NT2/D1 (cell line): ENCODE measurements around the gene ORAI2.

Experiments used
- SUZ12 ChIP-seq: IDR thresholded peaks from 2 replicates; pipeline ENCODE4 v1.6.1; 2011; ENCODE audit not compliant: insufficient read length, insufficient read depth; ENCODE audit errors: extremely low read depth
- YY1 ChIP-seq: IDR thresholded peaks from 2 replicates; pipeline ENCODE4 v1.6.1; 2011; ENCODE audit not compliant: insufficient read length, insufficient read depth
- ZNF274 ChIP-seq: IDR thresholded peaks from 2 replicates; pipeline ENCODE4 v1.6.1; 2011; ENCODE audit warnings: mild to moderate bottlenecking, low read depth, low read length

DNA sequence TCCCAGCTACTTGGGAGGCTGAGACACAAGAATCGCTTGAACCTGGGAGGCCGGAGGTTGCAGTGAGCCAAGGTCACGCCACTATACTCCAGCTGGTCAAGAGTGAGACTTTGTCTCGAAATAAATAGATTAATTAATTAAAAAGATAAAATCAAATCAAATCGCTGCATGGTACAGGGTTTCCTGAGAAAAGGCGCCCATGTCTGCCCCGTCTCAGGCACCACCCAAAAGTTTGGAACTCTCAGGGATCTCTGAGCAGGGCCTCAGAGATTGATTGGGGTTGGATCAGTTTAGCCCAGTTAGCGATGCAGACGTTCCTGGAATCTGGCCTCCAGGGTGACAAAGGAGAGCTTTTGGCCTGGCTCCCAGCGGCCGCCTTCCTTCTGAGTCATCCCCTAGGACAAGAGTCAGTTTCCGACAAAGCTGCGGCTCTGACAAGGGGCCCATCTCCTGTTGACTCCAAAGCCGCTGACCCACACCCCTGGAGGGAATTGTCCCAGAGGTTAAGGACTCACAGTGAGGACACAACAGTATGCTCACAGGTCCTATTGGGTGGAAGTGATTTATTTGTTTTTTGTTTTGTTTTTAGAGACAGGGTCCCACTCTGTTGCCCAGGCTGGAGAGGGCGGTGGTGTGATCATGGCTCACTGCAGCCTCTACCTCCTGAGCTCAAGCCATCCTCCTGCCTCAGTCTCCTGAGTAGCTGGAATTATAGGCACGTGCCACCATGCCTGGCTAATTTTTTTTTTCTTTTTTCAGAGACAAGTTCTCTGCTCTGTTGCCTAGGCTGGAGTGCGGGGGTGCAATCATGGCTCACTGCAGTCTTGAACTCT lies 6.8 kb downstream of the ORAI2 start:
- TF ChIP-seq SUZ12 (no peak), YY1 (no peak), ZNF274 (no peak)
